Stomach (tissue), 4 donors: ENCODE data around the gene NCEH1.

Experiments used
- POLR2A ChIP-seq, 4 donors: fragments of 450-650 bp; IDR thresholded peaks; one replicate each; pipeline ENCODE4 v1.6.1; 2016; ENCODE audit warnings: antibody characterized with exemption in 4 of 4, control low read depth in 2 of 4, mild to moderate bottlenecking in 1 of 4, moderate library complexity in 1 of 4
- POLR2AphosphoS5 ChIP-seq, 3 donors: sonication (generic); formaldehyde crosslinking; IDR thresholded peaks; one replicate each; pipeline ENCODE4 v1.6.1; 2016; ENCODE audit warnings: antibody characterized with exemption in 3 of 3
- TF ChIP-seq, protein P1 (sequence below), 7 experiments: fragments of 450-650 bp in 4 of 7; fragments of 200-600 bp in 3 of 7; sonication (generic) in 3 of 7; IDR thresholded peaks; one replicate each; pipeline ENCODE4 v1.5.1; 2016 to 2019; ENCODE audit warnings: antibody characterized with exemption in 7 of 7, control low read depth in 2 of 7, mild to moderate bottlenecking in 1 of 7

DNA sequence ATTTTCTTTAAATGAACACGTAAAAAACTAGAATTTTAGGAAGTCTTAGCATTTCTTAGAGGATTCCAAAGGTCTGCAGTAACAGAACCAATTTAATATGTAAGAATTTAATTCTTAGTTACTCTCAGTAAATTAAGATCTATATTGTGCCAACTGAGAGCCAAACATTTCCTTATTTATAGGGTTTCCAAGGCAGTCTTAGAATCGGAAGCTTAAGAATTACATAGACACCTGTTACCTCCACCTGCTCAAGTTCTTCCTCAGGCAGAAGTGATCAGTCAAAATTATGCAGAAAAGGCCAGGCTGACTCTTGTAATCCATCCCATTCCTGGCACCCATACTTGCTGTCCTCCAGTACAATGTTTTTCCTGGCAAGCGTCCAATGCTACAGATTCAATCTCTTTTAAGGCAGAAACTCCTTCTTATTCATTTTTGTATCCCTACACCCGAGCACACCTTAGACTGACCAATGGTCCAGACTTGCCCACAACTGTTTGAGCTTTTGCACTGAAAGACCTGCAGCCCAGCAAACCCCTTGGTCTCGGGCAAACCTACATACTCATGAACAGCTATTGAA, 64.3 kb downstream of the NCEH1 start:
- TF ChIP-seq POLR2A (IDR thresholded peaks at IDR 0.05) (no peak), POLR2AphosphoS5 (IDR thresholded peaks at IDR 0.05) (no peak)
- TF ChIP-seq, protein P1, sequence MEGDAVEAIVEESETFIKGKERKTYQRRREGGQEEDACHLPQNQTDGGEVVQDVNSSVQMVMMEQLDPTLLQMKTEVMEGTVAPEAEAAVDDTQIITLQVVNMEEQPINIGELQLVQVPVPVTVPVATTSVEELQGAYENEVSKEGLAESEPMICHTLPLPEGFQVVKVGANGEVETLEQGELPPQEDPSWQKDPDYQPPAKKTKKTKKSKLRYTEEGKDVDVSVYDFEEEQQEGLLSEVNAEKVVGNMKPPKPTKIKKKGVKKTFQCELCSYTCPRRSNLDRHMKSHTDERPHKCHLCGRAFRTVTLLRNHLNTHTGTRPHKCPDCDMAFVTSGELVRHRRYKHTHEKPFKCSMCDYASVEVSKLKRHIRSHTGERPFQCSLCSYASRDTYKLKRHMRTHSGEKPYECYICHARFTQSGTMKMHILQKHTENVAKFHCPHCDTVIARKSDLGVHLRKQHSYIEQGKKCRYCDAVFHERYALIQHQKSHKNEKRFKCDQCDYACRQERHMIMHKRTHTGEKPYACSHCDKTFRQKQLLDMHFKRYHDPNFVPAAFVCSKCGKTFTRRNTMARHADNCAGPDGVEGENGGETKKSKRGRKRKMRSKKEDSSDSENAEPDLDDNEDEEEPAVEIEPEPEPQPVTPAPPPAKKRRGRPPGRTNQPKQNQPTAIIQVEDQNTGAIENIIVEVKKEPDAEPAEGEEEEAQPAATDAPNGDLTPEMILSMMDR (IDR thresholded peaks at IDR 0.05), result no peak
